SIG-M5 treated with dmso at 0.1 percent for 504 hours (cell line): ENCODE data around the gene PAX6.
"Not testable (repeated sequence)": the region's sequence is repeated elsewhere in the genome, so short reads cannot be mapped to it uniquely, and the experiment has no call there.

Experiments used
- DNase-seq: peaks from one replicate; lab custom pipeline; 2025; ENCODE audit not compliant: unreplicated experiment; lab: John Stamatoyannopoulos, UW

PAX6 gene

DNA sequence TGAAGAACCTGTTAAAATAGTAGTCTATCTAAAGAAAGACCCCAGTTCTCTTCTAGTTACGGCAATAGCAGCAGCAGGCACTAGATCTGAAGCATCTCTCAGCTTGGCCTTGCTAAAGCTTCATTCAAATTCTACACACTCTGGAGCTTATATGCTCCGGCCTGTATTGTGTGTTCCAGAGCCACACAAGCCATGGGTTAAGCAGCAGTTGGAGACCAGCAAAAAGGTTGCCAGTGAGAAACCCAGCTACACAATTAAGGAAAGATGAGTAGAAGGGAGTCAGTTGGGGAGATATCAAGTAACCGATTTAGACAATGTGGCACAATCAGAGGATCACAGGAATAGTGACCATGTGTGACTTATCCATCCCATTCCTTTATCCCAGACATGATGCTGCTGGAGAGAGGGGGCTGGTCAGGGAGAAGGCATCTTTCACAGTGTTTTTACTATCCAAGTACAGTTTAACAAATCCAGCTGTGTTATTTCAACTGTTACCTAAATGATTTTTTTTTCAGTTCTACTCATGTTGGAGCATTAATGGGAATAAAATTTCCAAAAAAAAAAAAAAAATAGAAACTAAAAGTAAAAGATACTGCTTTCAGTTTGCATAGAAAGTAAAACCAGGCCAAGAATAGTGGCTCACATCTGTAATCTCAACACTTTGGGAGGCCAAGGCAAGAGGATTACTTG is 41.0 kb downstream of the PAX6 start:
- no peak for DNase-seq

DNA sequence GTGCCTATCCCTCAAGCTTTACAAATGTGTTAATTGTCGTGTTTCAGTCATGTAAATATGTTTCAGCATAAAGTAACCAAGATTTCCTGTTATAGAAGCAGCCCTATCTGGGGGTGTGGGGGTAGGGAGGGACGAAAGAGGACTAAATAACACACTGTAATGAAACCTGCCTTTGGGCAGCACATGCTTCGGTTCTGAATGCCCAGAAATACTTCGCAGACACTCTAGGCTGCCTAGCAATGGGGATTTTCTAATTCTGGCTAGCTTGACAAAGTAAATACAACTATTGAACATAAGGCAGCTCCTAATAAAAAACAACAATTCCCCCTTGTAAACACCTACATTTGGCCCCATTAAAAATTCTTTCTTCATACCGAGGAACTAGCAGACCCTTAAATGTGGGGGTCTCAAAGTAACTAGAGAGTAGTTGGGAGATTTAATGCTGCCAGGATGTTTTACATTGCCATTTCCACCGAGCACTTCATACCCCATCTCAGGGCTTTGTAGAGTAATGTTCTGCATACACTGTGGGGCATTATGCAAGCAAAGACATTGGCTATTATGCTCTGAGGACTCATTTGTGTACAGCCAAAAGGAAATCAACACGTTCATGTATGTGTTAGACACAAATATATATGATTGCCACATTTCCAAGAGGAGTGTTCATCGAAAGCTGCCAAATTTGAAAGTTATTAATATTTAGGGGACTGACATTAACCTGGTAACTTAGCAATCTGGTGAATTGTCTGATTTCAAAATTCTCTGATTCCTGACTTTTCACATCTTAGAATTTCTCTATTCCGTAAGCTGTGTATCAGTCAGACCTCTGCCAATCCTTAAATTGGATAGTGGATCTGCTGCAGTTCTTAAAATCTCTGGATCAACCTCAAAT is 42.1 kb downstream of the PAX6 start:
- no peak for DNase-seq

DNA sequence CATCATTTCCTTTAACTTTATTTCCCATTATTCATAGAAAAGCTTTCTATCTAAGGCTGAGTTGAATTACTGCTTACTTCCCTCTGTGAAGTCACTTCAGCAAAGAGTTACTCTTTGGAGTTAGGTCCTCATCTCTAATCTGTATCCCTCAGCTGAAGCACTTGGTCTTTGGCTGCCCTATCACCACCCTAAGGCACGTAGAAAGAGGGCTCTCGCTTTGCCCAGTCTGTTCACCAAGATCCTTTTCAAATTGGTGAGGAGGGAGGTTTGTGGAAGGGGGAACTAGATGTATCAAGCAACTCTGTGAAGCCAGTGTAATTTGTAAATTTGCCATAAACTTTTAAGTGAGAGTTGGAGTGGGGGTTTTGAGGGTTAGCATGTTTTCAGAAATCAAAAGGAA is 43.4 kb downstream of the PAX6 start:
- no peak for DNase-seq

DNA sequence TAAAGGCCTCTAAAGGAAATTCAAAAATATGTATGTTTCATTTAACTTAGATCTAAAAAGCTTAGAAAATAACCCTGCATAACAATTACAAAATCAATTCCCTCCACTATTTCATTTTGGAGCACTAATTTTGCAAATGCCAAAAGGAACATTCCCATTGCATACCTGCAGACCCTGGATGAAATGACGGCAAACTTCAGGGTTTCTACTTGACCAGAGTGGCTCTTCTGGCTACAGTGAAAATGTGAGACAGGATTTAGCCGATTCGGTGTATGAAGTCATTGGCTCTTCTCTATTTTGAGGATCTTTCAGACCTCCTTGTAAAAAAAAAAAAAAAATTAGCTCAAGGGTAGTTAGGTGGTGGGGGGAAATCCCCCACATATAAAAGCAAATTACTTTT is 44.1 kb downstream of the PAX6 start:
- DNase-seq, result no peak

DNA sequence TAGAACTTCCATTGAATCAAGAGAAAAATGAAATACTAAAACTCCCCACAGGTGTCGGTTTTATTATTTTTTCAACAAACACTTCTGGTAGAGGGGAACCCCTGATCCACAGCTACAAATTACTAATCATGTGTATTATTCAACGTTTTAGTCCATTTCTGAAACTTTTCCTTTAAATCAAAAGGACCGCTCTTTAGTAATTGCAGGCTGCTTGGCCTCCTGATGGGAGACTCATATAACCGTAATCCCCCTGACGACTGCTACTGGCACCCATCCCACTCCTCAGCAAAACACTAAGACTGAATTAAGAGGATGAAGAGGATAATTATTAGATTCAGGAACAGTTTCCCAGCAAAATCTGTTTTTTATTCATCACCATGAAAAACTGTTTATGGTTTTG is 46.4 kb downstream of the PAX6 start:
- DNase-seq, result no peak

DNA sequence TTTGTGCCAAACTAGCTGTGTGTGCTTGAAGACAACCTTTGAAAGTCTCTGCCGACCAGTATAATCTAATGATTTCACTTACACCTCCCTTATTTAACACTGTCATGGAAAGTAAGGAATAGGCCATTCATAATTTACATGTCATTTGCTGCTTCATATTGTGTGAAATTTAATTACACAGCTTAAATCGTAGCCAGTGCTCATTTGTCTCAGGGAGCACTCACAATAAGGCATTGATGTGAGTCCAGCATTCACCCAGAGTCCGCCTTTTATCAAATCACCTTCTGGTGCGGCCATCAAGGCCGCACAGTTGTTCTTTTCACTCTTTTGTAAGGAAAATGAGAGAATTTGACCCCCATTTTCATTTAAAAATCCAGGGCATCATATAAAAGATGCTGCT is 46.9 kb downstream of the PAX6 start:
- no peak for DNase-seq

DNA sequence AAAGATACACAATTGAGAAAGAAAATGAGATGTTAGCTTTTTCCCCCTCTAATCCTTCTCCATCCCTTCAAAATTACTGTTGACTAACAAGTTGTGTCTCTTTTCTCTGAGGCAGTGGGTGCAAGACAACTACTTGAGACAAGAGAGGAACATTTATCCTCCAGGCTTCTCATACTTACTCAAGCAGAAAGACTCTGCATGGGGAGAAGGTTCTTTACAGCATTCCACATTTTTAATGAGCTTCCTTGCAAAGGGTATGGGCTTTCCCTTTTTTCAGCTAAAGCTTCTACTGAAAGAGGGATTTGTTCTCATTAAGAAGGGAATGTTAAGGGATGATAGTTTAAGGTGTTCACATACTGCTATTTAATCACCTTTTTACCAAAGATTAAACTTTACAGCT is 47.8 kb downstream of the PAX6 start:
- DNase-seq, result no peak

DNA sequence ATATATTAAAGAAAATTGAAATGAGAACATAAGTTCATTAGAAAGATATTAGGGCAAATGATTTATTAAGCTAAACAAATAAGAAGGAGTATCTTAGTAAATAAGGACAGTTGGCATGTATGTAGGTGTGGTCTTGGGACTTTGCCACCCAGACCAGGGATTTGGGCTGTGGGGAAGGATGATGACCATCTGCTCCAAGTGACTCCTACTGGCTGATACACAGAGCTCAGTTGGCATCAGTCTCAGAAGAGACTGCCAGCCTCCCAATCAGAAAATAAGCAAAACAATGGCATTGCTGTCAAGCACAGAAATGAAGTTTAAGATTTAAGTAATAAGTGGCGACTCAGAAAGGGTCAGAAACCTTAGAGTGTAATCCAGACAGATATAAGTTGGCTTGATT is 49.5 kb downstream of the PAX6 start:
- DNase-seq, result no peak

DNA sequence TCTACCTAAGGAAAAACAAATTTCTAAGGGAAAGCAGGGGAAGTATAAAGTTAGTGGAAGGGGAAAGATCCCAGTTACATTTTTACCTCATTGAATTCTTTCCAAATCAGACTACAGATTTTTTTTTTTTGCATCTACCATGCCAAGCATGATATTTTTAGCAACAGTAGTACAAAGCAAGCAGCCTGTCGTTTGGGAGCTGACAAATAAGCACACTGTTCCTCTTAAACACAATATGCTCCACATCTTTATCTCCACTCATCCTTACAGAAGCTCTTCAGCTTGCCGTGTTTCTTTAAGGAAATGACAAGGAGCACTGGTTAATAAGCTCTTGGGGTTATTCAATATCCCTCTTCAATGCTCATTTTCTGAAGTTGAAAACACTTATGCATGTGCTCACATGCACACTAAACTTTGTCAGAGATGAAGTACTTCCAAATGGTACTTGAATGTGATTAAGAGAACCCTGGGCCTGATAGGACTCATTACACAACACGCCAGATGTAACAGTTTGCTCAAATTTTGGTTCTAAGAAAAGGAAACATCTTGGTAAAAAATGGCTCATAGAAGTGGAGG is 53.8 kb downstream of the PAX6 start:
- DNase-seq, result no peak

DNA sequence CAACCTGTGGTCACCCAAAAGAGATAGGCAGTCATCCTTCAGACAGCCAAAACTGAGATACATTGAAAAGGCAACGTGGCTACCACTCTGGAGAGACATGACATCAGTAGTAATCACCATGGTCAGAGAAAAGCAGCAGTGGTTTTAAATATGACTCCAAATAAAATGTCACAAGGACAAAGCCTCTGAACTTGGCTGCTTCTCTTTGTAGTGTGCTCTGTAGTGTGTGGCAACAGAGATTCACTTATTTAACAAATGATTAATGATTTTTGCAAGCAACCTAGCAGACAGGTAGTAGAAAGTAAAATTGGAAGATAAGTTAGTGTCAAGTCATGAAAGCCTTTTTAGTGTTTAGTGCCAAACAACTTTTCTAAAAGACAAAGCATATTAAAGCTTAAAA is 63.5 kb downstream of the PAX6 start:
- no peak for DNase-seq

DNA sequence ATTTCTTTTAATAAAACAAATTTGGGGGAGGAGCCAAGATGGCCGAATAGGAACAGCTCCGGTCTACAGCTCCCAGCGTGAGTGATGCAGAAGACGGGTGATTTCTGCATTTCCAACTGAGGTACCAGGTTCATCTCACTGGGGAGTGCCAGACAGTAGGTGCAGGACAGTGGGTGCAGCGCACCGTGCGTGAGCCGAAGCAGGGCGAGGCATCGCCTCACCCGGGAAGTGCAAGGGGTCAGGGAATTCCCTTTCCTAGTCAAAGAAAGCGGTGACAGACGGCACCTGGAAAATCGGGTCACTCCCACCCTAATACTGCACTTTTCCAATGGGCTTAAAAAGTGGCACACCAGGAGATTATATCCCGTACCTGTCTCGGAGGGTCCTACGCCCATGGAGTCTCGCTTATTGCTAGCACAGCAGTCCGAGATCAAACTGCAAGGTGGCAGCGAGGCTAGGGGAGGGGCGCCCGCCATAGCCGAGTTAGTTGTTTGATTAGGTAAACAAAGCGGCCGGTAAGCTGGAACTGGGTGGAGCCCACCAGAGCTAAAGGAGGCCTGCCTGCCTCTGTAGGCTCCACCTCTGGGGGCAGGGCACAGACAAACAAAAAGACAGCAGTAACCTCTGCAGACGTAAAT is 70.3 kb downstream of the PAX6 start:
- DNase-seq, result not testable (repeated sequence)

DNA sequence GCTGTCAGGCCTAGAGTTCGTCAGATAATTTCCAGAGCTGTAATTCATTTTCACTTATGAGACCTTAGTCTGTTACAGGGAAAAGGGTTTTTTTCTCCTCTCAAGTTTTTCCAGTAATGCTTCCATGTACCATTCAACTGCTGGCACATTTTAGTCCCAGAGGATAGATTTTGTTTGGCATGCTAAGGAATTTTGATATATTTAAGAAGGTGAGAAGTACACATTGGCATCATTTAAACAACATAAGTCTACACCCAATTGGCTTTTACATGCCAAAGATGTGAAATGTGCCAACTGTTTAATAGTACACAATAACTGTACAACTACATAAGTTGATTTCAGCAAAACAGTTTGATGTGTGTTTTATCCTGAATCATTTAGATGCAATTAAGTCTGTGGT is 71.0 kb downstream of the PAX6 start:
- DNase-seq, result no peak
